T-helper 2 cell treated with Interferon-gamma antibody and Interleukin-4, amounts not matched to agents 5 μg/mL and 100 μg/mL, for 36 hours (primary cell): ENCODE data around the gene TCERG1.
"Not testable (repeated sequence)": the region's sequence is repeated elsewhere in the genome, so short reads cannot be mapped to it uniquely, and the experiment has no call there.

Source experiments
- DNase-seq: peaks from one replicate; pipeline ENCODE4 v3.0.0; 2021; ENCODE audit warnings: low spot score
- H3K27ac Mint-ChIP-seq: one replicate; pipeline ENCODE4 v1.8.0; 2021; ENCODE audit warnings: mild to moderate bottlenecking, mixed read lengths
- H3K27me3 Mint-ChIP-seq: one replicate; pipeline ENCODE4 v1.8.0; 2021; ENCODE audit warnings: low read depth, mixed read lengths
- H3K36me3 Mint-ChIP-seq: one replicate; pipeline ENCODE4 v1.8.0; 2021; ENCODE audit warnings: low read depth, mixed read lengths
- H3K4me1 Mint-ChIP-seq: one replicate; pipeline ENCODE4 v1.8.0; 2021; ENCODE audit warnings: low read depth, mixed read lengths
- H3K4me3 Mint-ChIP-seq: one replicate; pipeline ENCODE4 v1.8.0; 2022; ENCODE audit warnings: mild to moderate bottlenecking, moderate library complexity, mixed read lengths
- H3K9me3 Mint-ChIP-seq: one replicate; pipeline ENCODE4 v1.8.0; 2021; ENCODE audit warnings: mixed read lengths

TCERG1 gene

DNA sequence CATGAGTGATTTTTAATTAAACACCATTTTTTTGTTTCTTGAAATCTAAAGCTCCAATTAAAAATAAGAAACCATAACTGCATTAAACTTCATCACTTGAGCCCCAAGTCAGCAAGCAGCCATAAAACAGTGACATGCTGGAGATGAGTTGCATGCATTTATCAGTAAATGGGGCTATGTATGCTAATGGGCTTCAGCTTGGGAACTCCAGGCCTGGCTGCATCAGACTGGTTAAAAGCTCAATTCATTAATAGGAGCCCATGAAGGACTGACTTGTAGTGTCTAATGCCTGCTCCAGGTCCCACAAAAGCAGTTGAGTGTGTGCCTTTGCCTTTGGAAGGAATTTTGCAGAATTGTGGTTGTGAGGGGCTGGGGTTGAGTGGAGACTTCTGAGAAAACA is 102.5 kb downstream of the TCERG1 start:
- H3K27ac Mint-ChIP-seq, result no peak overlapping the region
- peaks cover 3% of the 10 kb centered on the region for H3K4me1 Mint-ChIP-seq
- H3K36me3 Mint-ChIP-seq, result no peaks in the 10 kb centered on the region
- no peaks in the 10 kb centered on the region for H3K9me3 Mint-ChIP-seq
- H3K27me3 Mint-ChIP-seq, result peaks cover 21% of the 10 kb centered on the region
- DNase-seq, result no peak
- no peak overlapping the region for H3K4me3 Mint-ChIP-seq

DNA sequence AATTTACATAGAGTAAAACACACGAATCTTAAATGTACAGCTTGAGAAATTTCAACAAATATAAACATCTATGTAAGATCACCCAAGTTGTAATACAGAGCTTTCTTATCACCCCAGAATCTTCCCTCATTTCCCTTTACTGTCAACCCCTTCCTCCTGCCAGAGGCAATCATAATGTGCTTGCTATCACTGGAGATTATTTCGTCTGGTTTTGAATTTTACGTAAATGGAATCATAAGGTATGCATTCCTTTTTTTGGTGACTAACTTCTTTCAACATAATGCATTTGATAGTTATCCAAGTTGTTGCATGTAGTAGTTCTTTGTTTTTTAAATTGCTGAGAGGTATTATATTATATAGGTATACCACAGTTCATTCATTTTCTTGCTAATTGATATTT is 106.3 kb downstream of the TCERG1 start:
- H3K9me3 Mint-ChIP-seq, result no peaks in the 10 kb centered on the region
- H3K36me3 Mint-ChIP-seq, result no peaks in the 10 kb centered on the region
- no peak overlapping the region for H3K4me3 Mint-ChIP-seq
- no peak for DNase-seq
- H3K27ac Mint-ChIP-seq, result no peak overlapping the region
- H3K4me1 Mint-ChIP-seq, result peaks cover 3% of the 10 kb centered on the region
- peaks cover 15% of the 10 kb centered on the region for H3K27me3 Mint-ChIP-seq

DNA sequence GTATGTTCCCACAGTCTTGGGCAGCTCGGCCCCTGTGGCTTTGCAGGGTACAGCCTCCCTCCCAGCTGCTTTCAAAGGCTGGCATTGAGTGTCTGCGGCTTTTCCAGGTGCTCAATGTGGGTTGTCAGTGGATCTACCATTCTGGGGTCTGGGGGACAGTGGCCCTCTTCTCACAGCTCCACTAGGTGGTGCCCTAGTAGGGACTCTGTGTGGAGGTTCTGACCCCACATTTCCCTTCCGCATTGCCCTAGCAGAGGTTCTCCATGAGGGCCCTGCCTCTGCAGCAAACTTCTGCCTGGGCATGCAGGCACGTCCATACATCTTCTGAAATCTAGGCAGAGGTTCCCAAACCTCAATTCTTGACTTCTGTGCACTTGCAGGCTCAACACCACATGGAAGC is 109.8 kb downstream of the TCERG1 start:
- H3K36me3 Mint-ChIP-seq, H3K9me3 Mint-ChIP-seq, H3K27me3 Mint-ChIP-seq: not testable (repeated sequence)

DNA sequence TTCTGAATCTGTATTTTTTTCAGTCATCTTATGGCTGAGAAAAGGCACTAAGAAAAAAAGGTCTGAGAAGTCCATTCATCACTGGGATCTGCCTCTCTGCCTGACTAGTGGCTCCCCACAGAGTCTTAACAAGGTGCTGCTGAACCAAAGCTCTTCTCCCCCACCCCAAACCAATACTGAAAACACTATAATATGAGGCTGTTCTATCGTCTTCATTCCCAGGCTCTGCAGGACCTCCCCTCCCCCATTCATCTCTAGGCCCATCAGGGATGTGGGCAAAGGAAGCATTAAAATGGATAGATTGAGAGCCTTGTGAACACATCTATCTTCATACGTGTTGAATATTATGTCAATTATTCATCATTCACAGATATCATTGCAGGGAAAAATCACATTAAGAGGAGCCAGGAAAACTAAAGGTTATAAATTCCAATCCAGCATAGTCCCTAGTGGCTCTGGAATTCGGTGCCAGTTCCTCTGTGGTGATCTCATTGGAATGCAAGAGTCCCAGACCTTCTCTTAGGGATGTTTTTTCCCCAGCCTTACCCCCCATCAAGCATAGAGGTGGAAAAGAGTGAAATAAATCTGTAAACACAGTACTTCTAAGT is 113.2 kb downstream of the TCERG1 start:
- Mint-ChIP-seq H3K36me3 (no peaks in the 10 kb centered on the region), H3K4me3 (no peak overlapping the region), H3K27ac (no peak overlapping the region), H3K9me3 (no peaks in the 10 kb centered on the region), H3K27me3 (peaks cover 3% of the 10 kb centered on the region), H3K4me1 (no peaks in the 10 kb centered on the region)
- DNase-seq, result no peak

More for the DNA sequence above, 109.8 kb downstream of the TCERG1 start:
- DNase-seq, H3K4me3 Mint-ChIP-seq, H3K27ac Mint-ChIP-seq, H3K4me1 Mint-ChIP-seq: not testable (repeated sequence)
